ENCODE measurements around the gene CPD.
"Not testable (repeated sequence)": the region's sequence is repeated elsewhere in the genome, so short reads cannot be mapped to it uniquely, and the experiment has no call there.

The CPD gene

DNA sequence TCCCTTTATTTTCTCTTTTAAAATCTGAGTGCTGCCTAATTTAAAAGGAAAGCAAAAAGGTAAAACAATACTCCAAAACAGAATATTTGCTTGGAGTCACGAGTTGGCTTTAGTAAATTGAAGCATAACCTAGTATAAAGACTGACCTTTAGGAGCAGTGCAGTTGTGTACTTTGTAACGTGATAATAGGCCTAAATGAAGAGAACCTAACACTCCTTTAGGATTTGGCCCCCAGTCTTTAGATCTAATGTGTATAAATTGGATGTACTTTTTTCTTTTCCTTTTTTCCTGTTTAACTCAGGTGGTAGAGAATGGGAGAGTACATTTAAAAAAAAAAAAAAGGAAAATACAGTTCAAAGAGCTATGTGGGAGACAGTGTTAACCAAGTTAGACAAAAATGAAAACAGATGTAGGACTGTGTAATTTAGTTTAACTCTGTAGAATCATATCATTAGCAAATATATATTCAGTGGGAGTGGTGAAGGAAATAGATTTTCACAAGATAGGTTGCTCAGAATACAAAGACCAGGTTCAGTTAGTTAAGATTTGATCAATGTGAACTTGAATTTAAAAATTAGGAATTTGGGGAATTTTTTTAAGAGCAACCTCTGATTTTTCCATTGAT, 16.8 kb downstream of the CPD start:
- TF ChIP-seq CTCF (conservative IDR thresholded peaks at IDR 0.05; ENCODE audit: low read depth, low read length), result no peak
- no peak for DNase-seq (ENCODE audit: low read depth)

DNA sequence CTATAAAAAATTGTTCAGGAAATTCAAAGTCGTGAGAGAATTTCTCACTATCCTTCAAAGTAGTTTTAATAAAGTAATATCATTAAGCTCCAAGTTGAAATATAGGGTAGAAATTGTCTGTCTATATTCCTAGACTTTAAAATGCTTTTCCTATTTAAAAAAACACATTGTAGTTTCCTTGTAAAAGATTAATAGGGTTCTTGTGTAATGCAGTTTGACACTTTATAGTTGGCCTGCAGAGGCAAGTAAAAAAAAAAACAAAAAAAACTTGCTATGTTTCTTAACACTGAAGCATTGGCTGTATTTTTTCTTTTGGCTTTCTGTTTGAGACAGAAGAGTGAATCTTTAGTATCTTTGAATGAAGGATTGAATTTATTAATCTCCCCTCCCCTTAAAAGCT, 17.4 kb downstream of the CPD start:
- H3K4me3 ChIP-seq (ENCODE audit: low read length), result no peak overlapping the region
- DNase-seq (ENCODE audit: low read depth), result no peak
- no peak for TF ChIP-seq CTCF (conservative IDR thresholded peaks at IDR 0.05; ENCODE audit: low read depth, low read length)

More for the DNA sequence above, 16.8 kb downstream of the CPD start:
- no peak overlapping the region for H3K4me3 ChIP-seq (ENCODE audit: low read length)

DNA sequence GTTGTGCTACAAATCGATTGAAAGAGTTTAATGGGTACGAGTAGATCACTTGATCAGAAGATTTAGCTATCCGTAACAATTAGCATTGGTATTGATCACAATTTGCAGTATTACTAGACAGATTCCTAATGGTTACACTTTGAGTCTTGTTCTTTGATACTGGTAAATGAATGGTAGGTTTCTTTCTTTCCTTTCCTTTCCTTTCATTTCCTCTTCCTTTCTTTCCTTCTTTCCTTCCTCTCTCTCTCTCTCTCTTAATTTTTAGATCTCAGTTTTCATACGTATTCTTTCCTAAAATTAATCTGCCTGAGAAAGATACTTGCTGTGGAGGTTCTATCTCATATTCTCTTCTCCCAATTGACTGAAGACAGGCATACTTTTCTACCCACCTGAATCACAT, 17.9 kb downstream of the CPD start:
- no peak for DNase-seq (ENCODE audit: low read depth)
- TF ChIP-seq CTCF (conservative IDR thresholded peaks at IDR 0.05; ENCODE audit: low read depth, low read length), result no peak
- H3K4me3 ChIP-seq (ENCODE audit: low read length), result no peak overlapping the region

DNA sequence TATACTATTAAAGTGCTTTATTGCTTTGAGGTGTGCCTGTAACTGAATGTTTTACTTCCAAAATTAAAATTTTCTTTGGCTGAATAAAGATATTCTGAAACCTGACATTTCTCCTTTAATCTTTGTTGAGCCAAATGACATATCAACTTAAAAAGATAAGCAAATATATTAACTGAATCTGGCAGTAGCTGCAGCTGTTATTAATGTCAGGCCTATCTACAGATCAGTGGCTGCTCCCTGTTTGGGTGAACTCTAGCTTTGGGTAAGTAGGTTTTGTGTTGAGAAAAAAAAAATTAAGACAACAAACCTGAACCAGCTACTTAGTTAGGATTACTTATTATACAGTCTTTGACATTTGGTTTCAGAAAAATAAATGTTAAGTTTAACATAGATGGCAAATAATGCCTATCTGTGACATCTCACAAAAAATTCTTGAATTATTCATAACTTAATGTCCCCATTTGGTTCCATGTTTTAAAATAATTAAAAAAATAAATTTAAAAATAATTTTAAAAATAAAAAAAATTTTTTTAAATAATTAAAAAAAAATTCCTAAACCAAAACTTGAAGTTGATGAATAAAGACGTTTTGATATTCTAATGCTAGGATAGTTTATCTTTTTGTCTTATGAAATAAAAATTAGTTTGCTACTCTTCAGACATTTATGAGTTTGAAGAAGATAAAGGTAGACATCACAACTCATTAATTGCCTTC, 19.8 kb downstream of the CPD start:
- no peak for DNase-seq (ENCODE audit: low read depth)
- no peak overlapping the region for H3K4me3 ChIP-seq (ENCODE audit: low read length)

GRCh38 chr17:30401097-30401496, 22.4 kb downstream of the CPD start:
- TF ChIP-seq CTCF (conservative IDR thresholded peaks at IDR 0.05; ENCODE audit: low read depth, low read length), result no peak
- no peak overlapping the region for H3K4me3 ChIP-seq (ENCODE audit: low read length)
- no peak for DNase-seq (ENCODE audit: low read depth)

More for the DNA sequence above, 19.8 kb downstream of the CPD start:
- TF ChIP-seq CTCF (conservative IDR thresholded peaks at IDR 0.05; ENCODE audit: low read depth, low read length), result no peak

GRCh38 chr17:30405161-30405560, 26.4 kb downstream of the CPD start:
- TF ChIP-seq CTCF (conservative IDR thresholded peaks at IDR 0.05; ENCODE audit: low read depth, low read length), result no peak

DNA sequence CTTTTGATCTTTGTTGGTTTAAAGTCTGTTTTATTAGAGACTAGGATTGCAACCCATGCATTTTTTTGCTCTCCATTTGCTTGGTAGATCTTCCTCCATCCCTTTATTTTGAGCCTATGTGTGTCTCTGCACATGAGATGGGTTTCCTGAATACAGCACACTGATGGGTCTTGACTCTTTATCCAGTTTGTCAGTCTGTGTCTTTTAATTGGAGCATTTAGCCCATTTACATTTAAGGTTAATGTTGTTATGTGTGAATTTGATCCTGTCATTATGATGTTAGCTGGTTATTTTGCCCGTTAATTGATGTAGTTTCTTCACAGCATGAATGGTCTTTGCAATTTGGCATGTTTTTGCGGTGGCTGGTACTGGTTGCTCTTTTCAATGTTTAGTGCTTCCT, 31.9 kb downstream of the CPD start:
- not testable (repeated sequence) for DNase-seq (ENCODE audit: low read depth); H3K4me3 ChIP-seq (ENCODE audit: low read length)

More at GRCh38 chr17:30405161-30405560, 26.4 kb downstream of the CPD start:
- no peak overlapping the region for H3K4me3 ChIP-seq (ENCODE audit: low read length)
- no peak for DNase-seq (ENCODE audit: low read depth)

DNA sequence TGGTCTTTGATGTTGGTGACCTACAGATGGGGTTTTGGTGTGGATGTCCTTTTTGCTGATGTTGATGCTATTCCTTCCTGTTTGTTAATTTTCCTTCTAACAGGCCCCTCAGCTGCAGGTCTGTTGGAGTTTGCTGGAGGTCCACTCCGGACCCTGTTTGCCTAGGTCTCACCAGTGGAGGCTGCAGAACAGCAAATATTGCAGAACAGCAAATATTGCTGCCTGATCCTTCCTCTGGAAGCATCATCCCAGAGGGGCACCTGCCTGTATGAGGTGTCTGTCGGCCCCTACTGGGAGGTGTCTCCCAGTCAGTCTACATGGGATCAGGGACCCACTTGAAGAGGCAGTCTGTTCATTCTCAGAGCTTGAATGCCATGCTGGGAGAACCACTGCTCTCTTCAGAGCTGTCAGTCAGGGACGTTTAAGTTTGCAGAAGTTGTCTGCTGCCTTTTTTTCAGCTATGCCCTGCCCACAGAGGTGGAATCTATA, 33.3 kb downstream of the CPD start:
- DNase-seq (ENCODE audit: low read depth); H3K4me3 ChIP-seq (ENCODE audit: low read length): not testable (repeated sequence)

Measured in retinal pigment epithelial cell (primary cell).